H9 (cell line): ENCODE measurements around the gene SNAI3. TPM values are rescaled to one million over a fixed set of nuclear protein-coding genes. Genes with fewer than 3 reads are reported as not detected.

ENCODE experiments used
- DNase-seq: peaks from one replicate; pipeline ENCODE4 v3.0.0-alpha.2; 2017
- H2AFZ ChIP-seq: one replicate; pipeline ENCODE4 v1.6.1; 2013; ENCODE audit warnings: mild to moderate bottlenecking, low read length, control low read depth, moderate library complexity
- H2AK5ac ChIP-seq: 2 replicates; pipeline ENCODE4 v1.6.1; 2013; ENCODE audit warnings: low read length, control low read depth, mixed read lengths; ENCODE audit not compliant: insufficient read length
- H2BK120ac ChIP-seq: one replicate; pipeline ENCODE4 v1.6.1; 2013; ENCODE audit warnings: low read depth, mild to moderate bottlenecking, low read length, control low read depth, inconsistent platforms; ENCODE audit not compliant: poor library complexity, severe bottlenecking
- H2BK12ac ChIP-seq: 2 replicates; pipeline ENCODE4 v1.6.1; 2013; ENCODE audit warnings: low read length, control low read depth, mixed read lengths, low read depth; ENCODE audit not compliant: insufficient read length
- H2BK15ac ChIP-seq: 2 replicates; pipeline ENCODE4 v1.6.1; 2013; ENCODE audit warnings: low read depth, low read length, control low read depth
- H2BK20ac ChIP-seq: one replicate; pipeline ENCODE4 v1.6.1; 2013; ENCODE audit warnings: low read depth, mild to moderate bottlenecking, low read length, control low read depth, inconsistent platforms; ENCODE audit not compliant: poor library complexity, severe bottlenecking
- H2BK5ac ChIP-seq: 2 replicates; pipeline ENCODE4 v1.6.1; 2013; ENCODE audit warnings: low read length, control low read depth, mixed read lengths; ENCODE audit not compliant: insufficient read length
- H3K14ac ChIP-seq: 2 replicates; pipeline ENCODE4 v1.6.1; 2013; ENCODE audit warnings: low read length, control low read depth; ENCODE audit not compliant: insufficient read depth
- H3K18ac ChIP-seq: 2 replicates; pipeline ENCODE4 v1.6.1; 2013; ENCODE audit warnings: low read depth, mild to moderate bottlenecking, mixed read lengths, low read length, control low read depth; ENCODE audit not compliant: insufficient read length
- H3K23ac ChIP-seq: 2 replicates; pipeline ENCODE4 v1.6.1; 2013; ENCODE audit warnings: low read length, control low read depth, mixed read lengths, low read depth; ENCODE audit not compliant: insufficient read length
- H3K23me2 ChIP-seq: 2 replicates; pipeline ENCODE4 v1.6.1; 2013; ENCODE audit warnings: low read depth, mild to moderate bottlenecking, mixed read lengths, low read length, control low read depth; ENCODE audit not compliant: insufficient read length, poor library complexity, severe bottlenecking
- H3K27ac ChIP-seq: 2 replicates; pipeline ENCODE4 v1.5.1; 2013; ENCODE audit warnings: low read length, control low read depth, mixed read lengths, low read depth; ENCODE audit not compliant: insufficient read length
- H3K27me3 ChIP-seq: 2 replicates; pipeline ENCODE4 v1.6.1; 2013; ENCODE audit warnings: low read length, control low read depth, inconsistent platforms; ENCODE audit not compliant: insufficient read depth
- H3K4ac ChIP-seq: 2 replicates; pipeline ENCODE4 v1.6.1; 2013; ENCODE audit warnings: low read depth, mild to moderate bottlenecking, control low read depth, inconsistent platforms, low read length, moderate library complexity
- H3K4me1 ChIP-seq: 2 replicates; pipeline ENCODE4 v1.6.1; 2013; ENCODE audit warnings: low read length, control low read depth, inconsistent platforms; ENCODE audit not compliant: insufficient read depth
- H3K4me2 ChIP-seq: 2 replicates; pipeline ENCODE4 v1.6.1; 2013; ENCODE audit warnings: low read length, control low read depth, mixed read lengths; ENCODE audit not compliant: insufficient read length, insufficient read depth
- H3K56ac ChIP-seq: 2 replicates; pipeline ENCODE4 v1.6.1; 2013; ENCODE audit warnings: low read depth, mild to moderate bottlenecking, mixed read lengths, low read length, control low read depth; ENCODE audit not compliant: insufficient read length
- H3K79me1 ChIP-seq: 2 replicates; pipeline ENCODE4 v1.6.1; 2013; ENCODE audit warnings: low read depth, mild to moderate bottlenecking, moderate library complexity, low read length, control low read depth, inconsistent platforms; ENCODE audit not compliant: insufficient read depth, poor library complexity, severe bottlenecking
- H3K79me2 ChIP-seq: 2 replicates; pipeline ENCODE4 v1.6.1; 2013; ENCODE audit warnings: low read length, control low read depth, inconsistent platforms; ENCODE audit not compliant: insufficient read depth
- H3K9ac ChIP-seq: 2 replicates; pipeline ENCODE4 v1.6.1; 2013; ENCODE audit warnings: low read length, control low read depth, mixed read lengths; ENCODE audit not compliant: insufficient read length; ENCODE audit errors: extremely low read depth
- H3K9me3 ChIP-seq: one replicate; pipeline ENCODE4 v1.6.1; 2013; ENCODE audit warnings: low read depth, low read length, inconsistent platforms; ENCODE audit not compliant: control insufficient read depth
- H3T11ph ChIP-seq: one replicate; pipeline ENCODE4 v1.6.1; 2013; ENCODE audit warnings: mild to moderate bottlenecking, low read length, control low read depth, inconsistent platforms
- H4K20me1 ChIP-seq: one replicate; pipeline ENCODE4 v1.6.1; 2013; ENCODE audit not compliant: control insufficient read depth, insufficient read length, insufficient read depth
- H4K5ac ChIP-seq: 2 replicates; pipeline ENCODE4 v1.6.1; 2013; ENCODE audit warnings: low read depth, mild to moderate bottlenecking, mixed read lengths, low read length, control low read depth; ENCODE audit not compliant: insufficient read length
- H4K8ac ChIP-seq: replicated peaks from 2 replicates; pipeline ENCODE4 v1.6.1; 2013; ENCODE audit warnings: low read length, control low read depth, mixed read lengths, low read depth; ENCODE audit not compliant: insufficient read length
- H4K91ac ChIP-seq: 2 replicates; pipeline ENCODE4 v1.6.1; 2013; ENCODE audit warnings: low read depth, mild to moderate bottlenecking, moderate library complexity, mixed read lengths, low read length, control low read depth; ENCODE audit not compliant: insufficient read length
- H3K27ac Mint-ChIP-seq, 3 experiments: 2 replicates in 2 of 3; 3 replicates in 1 of 3; pipeline ENCODE4 v1.8.0; 2020 to 2021; ENCODE audit warnings: mixed read lengths in 3 of 3, mild to moderate bottlenecking in 1 of 3, moderate library complexity in 1 of 3
- H3K27me3 Mint-ChIP-seq: 2 replicates; pipeline ENCODE4 v1.8.0; 2021; ENCODE audit warnings: low read depth, mild to moderate bottlenecking, moderate library complexity, mixed read lengths
- H3K36me3 Mint-ChIP-seq, 3 experiments: 2 replicates in 2 of 3; 3 replicates in 1 of 3; pipeline ENCODE4 v1.8.0; 2020 to 2021; ENCODE audit warnings: low read depth in 3 of 3, mixed read lengths in 3 of 3; ENCODE audit not compliant: insufficient read depth in 1 of 3
- H3K4me1 Mint-ChIP-seq, 2 experiments: 2 replicates each; pipeline ENCODE4 v1.8.0; 2020; ENCODE audit warnings: mixed read lengths in 2 of 2
- H3K4me3 Mint-ChIP-seq, 2 experiments: 2 replicates in 1 of 2; 3 replicates in 1 of 2; pipeline ENCODE4 v1.8.0; 2020 to 2021; ENCODE audit warnings: mild to moderate bottlenecking in 2 of 2, mixed read lengths in 2 of 2, moderate library complexity in 1 of 2
- H3K9me3 Mint-ChIP-seq, 2 experiments: 2 replicates in 1 of 2; 3 replicates in 1 of 2; pipeline ENCODE4 v1.8.0; 2020; ENCODE audit warnings: mild to moderate bottlenecking in 2 of 2, mixed read lengths in 2 of 2, moderate library complexity in 1 of 2
- CTCF ChIP-seq: fragments of 200-600 bp; sonication (generic); conservative IDR thresholded peaks from 3 replicates; pipeline ENCODE4 v1.8.0; 2021; ENCODE audit warnings: antibody characterized with exemption, mild to moderate bottlenecking
- WGBS: extraction: QIAGEN DNeasy Blood & Tissue Kit; methylation state at CpG from one replicate; pipeline ENCODE4 v1.1.7; 2013; ENCODE audit warnings: missing lambda C conversion rate, low lambda C conversion rate, mixed read lengths; ENCODE audit not compliant: insufficient read length; ENCODE audit errors: extremely low coverage; 5-methylcytosine and 5-hydroxymethylcytosine counted together
- total RNA-seq: library from RNA; stranded (reverse); gene quantifications from 2 replicates; pipeline ENCODE4 v1.2.1, GENCODE V29; 2021

Gene SNAI3
- total RNA-seq, 1 experiment from 2014 or later: 3.2 TPM

GRCh38 chr16:88735616-88736015 lies 49.3 kb upstream of the SNAI3 start:
- TF ChIP-seq CTCF: no peak
- H2AK5ac ChIP-seq: no peak overlapping the region

More at GRCh38 chr16:88735616-88736015, 49.3 kb upstream of the SNAI3 start:
- Mint-ChIP-seq H3K36me3 (peaks cover 3 to 10% (median 8%) of the 10 kb centered on the region in 3 experiments; a peak in 6 of 7 replicates), H3K4me1 (0 out of 4 replicates have a peak, but pooled peaks cover 0 to 3% of the 10 kb centered on the region in 2 experiments), H3K4me3 (no peak overlapping the region), H3K9me3 (no peaks in the 10 kb centered on the region), H3K27me3 (no peaks in the 10 kb centered on the region; the same call in 1 of the 2 replicates), H3K27ac (no peak overlapping the region)
- H3K27ac ChIP-seq: no peak overlapping the region
- no peak overlapping the region for H4K8ac ChIP-seq
- no peak overlapping the region for H3K56ac ChIP-seq
- H3K9me3 ChIP-seq: no peaks in the 10 kb centered on the region
- H3K4ac ChIP-seq: no peak overlapping the region
- no peaks in the 10 kb centered on the region for H3K23me2 ChIP-seq
- no peak overlapping the region for H3K23ac ChIP-seq
- no peak overlapping the region for H3T11ph ChIP-seq
- H2BK120ac ChIP-seq: no peak overlapping the region
- no peak overlapping the region for H2BK20ac ChIP-seq
- DNase-seq: no peak
- no peak overlapping the region for H3K4me2 ChIP-seq
- H2AFZ ChIP-seq: no peak overlapping the region
- no CpG with 5 or more reads among the region's 10 CpGs for WGBS
- no peak overlapping the region for H4K91ac ChIP-seq
- H4K20me1 ChIP-seq: no peaks in the 10 kb centered on the region
- no peaks in the 10 kb centered on the region for H3K4me1 ChIP-seq
- H2BK12ac ChIP-seq: no peak overlapping the region
- no peaks in the 10 kb centered on the region for H3K79me1 ChIP-seq
- H3K27me3 ChIP-seq: no peaks in the 10 kb centered on the region
- H4K5ac ChIP-seq: no peak overlapping the region
- H3K9ac ChIP-seq: no peak overlapping the region
- no peak overlapping the region for H3K18ac ChIP-seq
- no peak overlapping the region for H2BK15ac ChIP-seq
- no peak overlapping the region for H2BK5ac ChIP-seq
- no peak overlapping the region for H3K14ac ChIP-seq
- no peaks in the 10 kb centered on the region for H3K79me2 ChIP-seq
